RPMI7951 (cell line): ENCODE data around the gene ATG13. TPM values are rescaled to one million over a fixed set of nuclear protein-coding genes. Genes with fewer than 3 reads are reported as not detected.
A peak's percentile ranks its signal among the peaks of the same experiment; 100 is the strongest.
"Not testable (repeated sequence)": the region's sequence is repeated elsewhere in the genome, so short reads cannot be mapped to it uniquely, and the experiment has no call there.

Source experiments
- DNase-seq: peaks from one replicate; pipeline ENCODE4 v3.0.0-alpha.2; 2012; ENCODE audit warnings: low read depth
- total RNA-seq: library from RNA; depleted of rRNA; stranded (reverse); fragments of >200 nt; shearing (Covaris generic); gene quantifications from 2 replicates; pipeline ENCODE4 v1.2.3, GENCODE V29; 2014

Gene ATG13
- total RNA-seq, 1 experiment from 2014 or later, result 43.3 TPM

DNA sequence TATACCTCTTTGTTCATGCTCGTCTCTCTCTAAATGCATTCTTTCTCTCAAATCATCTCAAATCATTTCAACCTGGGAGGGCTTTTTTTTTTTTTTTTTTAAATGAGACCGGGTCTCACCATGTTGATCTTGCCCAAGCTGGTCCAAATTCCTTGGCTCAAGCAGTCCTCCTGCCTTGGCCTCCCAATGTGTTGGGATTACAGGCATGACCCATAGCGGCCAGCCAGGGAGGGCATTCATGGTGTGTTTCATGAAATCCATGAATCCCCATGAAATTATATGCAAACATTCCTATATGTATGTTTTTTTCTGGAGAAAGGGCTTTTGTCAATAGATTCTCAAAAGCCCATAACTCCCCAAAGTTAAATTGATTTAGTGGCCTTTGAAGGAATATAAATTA, 26.2 kb downstream of the ATG13 start:
- no peak for DNase-seq

DNA sequence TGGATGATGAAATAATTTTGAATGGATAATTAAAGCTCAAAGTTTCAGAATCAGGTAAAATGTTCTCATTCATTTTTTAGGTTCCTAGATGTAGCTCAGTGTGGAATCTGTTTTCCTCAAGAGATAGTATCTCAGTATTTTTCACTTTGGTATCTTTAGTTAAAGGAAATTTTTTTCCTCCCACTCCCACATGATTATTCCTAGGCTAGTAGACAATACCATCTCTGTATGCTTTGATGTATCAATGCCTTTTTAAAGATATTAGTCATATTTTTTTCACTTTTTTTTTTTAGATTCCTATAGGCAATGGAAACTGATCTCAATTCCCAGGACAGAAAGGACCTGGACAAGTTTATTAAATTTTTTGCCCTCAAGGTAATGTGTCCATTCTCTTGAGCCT, 26.6 kb downstream of the ATG13 start:
- no peak for DNase-seq

DNA sequence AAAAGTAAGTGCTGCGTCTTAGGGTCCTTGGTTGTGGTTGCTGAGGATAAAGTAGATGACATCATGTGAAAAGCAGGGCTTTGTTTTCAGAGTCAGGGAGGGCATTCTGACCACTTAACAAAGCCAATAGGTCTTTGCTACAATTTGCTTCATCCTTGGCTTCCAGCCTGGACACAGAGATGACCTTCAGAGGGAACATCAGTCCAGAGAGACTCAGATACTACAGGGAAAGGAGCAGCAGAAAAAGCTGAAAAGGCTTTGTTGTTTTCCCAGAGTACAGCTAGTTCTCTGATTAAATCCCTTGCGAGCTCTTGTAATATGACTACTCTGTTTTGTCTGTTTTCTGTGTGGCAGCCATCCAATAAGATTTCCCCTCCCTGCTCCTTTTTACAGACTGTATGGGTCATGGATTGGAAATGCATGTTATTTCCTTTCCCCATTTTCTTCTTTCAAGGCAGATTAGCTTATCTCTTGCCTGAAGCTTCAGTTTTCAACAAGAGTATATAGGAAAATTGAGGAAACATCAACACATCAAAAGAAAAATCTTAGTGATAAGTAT, 31.9 kb downstream of the ATG13 start:
- peak; percentile 64 for DNase-seq

DNA sequence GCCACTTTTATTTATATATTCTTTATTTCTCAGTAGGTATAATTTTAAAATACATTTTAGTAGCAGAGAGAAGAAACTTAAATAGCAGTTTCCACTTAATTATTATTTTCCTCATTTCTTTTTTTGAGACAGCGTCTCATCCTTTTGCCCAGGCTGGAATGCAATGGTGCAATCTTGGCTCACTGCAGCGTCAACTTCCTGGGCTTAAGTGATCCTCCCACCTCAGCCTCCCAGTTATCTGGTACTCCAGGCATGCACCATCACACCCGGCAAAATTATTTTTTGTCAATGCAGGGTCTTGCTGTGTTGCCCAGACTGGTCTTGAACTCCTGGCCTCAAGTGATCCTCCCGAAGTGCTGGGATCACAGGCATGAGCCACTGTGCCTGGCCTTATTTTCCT, 38.3 kb downstream of the ATG13 start:
- DNase-seq, result no peak

DNA sequence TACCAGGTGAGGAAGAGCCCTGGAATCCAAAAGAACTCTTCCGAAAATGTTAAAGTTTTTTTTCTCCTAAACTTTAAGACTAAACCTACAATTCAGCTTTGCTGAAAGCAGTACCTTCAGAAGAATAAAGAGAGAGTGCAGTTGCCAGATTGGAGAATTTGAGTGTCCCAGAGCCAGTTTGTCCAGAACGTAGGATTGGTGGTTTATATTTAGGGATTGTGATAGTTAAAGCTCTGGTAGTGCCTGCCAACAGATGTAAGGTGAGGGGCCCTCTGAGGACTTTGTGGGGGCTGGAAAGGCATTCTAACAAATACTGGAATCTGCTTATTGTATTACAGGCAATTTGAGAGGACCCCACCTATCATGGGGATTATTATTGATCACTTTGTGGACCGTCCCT, 39.8 kb downstream of the ATG13 start:
- no peak for DNase-seq

DNA sequence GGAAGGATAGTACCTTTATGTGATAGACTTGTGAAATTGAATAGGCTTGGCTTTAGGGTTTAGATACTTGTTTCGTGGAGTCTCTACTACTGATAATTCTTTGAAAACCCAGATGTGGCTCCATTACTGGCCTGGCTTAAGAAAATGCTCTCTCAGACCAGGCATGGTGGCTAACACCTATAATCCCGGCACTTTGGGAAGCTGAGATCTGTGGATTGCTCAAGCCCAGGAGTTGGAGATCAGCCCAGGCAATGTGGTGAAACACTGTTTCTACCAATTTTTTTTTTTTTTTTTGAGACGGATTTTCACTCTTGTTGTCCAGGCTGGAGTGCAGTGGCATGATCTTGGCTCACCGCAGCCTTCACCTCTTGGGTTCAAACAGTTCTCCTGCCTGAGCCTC, 40.9 kb downstream of the ATG13 start:
- DNase-seq, result peak; percentile 13

DNA sequence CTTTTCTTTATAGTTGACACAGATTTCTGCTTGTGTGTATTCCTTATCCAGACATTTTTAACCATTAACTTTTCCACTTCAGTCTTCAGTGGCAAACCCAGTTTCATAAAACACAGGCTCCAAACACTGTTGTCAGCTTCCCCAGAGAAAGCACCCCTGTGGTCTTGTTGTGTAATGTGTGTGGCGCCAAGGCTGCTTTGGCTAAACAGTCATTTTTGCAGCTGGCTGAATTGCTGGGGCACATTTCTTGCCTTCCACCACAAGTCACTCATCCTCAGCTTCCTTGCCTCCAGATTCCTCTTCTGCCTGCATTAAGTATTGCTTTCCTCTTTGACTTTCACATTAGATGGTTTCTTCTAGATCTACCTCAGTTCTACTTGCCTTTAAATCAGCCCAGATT, 42.6 kb downstream of the ATG13 start:
- no peak for DNase-seq

DNA sequence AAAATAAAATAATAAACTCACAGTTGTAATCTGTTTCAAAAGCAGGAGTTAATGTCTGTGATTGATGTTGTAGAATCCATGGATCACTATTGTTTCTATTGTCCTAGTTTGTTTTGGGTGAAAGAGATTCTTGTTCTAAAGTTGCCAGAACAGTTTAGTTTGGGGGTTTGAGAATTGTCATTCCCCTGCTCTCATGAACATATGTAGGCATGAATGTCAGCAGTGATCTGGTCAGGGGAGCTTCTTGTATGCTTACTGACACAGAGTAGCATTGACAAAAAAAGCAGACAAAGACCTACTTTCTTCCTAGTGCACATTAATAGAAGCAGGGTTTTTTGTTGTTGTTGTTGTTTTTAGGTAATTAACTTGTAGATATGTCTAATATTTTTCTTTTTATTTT, 44.5 kb downstream of the ATG13 start:
- no peak for DNase-seq

DNA sequence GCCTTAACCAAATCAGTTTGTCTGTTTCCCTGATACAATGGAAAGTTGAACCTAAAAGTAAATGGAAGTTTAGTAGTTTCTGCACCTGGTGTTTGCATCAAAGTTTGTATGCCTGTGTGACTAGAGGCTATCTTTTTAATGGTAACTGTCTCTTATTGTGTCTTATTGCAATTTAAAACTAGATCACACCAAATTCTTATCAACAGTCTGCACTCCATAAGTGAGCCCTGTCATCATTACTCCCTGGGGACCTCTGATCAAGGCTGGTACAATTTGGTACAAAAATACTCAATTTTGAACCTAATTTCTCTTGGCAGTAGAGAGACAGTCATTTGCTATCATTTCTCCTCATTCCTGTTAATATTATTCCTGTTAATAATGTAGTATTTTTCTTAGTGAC, 45.0 kb downstream of the ATG13 start:
- DNase-seq, result no peak

DNA sequence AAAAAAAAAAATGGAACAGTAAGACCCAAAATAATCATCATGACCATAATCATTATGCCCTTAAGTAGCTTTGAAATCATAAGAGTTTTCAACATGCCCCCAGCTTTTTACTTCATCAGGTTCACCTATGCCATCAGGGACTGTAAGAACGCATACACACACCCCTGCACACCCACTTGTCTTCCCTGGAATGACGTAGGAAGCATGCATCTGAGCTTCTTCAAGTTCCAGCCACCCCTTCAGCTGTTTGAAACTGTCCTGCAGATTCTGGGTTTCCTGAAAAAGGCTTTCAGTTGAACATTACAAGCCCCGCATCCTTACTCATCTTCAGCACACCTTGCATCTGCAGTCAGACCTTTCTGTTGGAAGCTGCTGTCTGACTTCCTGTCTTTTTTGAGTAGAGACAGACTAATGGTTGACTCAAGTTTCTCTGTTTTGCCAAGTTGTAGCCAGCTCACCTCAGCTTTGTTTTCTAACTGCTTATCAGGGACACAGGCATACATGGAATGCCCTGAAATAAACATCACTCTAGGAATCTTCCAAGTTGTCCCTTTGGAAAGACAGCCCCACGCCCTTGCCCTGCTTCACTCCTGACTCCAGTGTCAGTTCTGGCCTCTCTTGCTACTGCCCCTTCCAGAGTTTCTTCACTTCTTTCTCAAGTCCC, 46.1 kb downstream of the ATG13 start:
- no peak for DNase-seq

DNA sequence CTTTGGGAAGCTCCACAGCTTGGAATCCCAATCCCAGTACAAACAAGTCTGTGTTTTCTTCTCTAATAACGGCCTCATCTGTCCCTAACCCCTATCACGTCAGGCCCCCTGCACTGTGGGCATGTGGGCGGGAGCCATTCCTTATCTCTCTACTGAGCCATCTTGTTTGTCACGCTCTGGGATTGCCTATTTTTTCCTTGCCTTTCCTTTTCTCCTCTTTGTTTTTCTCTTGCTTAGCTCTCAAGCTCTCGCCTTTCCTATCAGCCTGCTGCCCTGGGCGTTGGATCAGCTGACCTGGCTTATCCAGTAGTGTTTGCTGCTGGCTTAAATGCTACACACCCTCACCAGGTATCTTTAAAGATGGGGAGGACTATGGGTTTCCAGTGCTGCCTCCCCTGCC, 47.3 kb downstream of the ATG13 start:
- DNase-seq, result no peak

DNA sequence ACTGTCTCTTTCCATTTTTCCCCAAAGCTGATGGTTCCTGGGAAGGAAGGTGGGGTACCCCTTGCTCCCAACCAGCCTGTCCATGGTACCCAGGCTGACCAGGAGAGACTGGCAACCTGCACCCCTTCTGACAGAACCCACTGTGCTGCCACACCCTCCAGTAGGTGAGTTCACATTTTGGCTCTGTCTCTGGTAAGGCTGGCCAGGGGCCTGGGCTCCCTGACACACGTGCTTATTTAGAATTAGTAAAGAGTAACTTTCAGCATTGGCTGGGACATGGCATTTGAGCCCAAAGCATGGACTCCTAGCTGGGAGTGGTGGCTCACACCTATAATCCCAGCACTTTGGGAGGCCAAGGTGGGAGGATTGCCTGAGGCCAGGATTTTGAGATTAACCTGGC, 48.0 kb downstream of the ATG13 start:
- DNase-seq, result no peak

DNA sequence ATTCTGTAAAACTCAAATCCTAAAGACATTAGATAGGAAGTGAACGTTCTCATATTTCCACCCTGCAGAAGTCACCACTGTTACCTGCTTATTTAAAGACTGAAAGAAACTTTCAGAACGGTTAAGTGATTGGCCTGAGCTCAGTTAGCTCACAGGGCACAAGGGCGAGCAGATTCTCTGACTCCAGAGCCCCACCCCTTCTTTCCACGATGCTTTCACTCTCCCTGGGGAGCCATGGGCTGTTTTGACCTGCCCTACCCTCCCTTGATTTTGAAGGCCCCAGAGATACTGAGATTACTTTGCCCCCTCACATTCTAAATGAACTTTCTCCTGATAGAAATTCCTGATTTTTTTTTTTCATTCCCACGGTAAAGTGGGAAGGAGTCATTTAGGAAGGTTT, 49.2 kb downstream of the ATG13 start:
- no peak for DNase-seq

DNA sequence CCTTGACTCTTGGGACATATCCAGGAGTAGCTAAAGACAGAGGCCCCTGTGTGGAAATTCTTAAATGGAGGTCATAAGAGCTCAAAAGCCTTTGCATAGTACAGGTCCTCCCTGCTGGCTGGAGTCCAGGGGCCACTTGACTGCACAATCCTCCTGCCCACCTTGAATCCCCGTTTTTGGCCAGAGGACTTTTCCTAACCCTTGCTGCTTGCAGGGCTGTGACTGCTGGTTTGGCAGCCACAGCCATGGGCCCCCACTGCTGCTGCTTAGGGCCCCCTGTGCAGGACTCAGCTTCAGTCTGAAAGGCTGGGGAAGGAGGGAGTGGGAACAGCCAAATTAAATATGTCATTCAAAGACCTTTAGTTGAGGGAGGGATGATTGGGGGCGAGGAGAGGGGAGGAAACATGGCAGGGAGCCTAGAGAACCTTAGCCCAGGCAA, 49.7 kb downstream of the ATG13 start:
- DNase-seq, result no peak

DNA sequence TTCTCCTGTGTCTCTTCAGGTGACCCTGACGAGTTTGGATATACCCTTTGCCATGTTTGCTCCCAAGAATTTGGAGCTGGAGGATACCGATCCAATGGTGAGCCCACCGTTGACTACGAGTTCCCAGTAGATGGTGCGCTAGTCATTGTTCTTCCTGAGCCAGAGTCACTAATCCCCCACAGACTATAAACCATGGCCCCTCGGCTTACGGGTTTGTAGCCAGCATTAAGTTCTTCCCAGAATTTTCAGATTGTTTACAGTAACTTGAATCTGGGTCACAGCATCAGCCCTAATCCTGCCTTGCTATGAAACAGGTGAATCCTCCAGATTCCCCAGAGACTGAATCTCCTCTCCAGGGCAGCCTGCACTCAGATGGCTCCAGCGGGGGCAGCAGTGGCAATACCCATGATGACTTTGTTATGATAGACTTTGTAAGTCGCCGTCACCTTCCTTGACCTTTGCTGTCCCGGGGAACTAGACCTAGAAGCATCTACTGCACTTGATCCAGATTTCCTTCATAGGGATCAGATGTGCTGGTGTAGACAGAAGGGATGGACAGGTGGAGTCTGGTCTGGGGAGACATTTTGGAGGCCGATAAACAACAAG, 51.2 kb downstream of the ATG13 start:
- DNase-seq, result no peak

DNA sequence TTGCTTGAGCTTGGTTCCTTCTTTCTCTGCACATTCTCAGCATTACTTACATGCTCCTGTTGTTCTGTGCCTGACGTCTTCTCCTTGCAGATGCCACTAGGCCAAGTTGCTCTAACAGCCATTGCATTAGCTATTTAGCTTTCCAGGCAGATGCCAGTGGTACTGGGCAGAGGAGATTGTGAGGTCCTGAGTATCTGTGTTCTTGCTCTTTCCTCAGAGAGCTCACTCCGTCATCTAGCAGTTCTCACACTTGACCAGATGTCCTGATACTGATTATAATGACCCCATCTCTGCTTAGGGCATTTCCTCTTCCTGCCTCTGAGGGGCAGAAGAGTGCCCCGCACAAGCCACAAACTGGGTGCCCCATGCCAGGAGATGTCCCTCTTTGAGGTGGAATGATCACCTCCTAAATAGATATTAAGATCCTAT, 52.4 kb downstream of the ATG13 start:
- no peak for DNase-seq

DNA sequence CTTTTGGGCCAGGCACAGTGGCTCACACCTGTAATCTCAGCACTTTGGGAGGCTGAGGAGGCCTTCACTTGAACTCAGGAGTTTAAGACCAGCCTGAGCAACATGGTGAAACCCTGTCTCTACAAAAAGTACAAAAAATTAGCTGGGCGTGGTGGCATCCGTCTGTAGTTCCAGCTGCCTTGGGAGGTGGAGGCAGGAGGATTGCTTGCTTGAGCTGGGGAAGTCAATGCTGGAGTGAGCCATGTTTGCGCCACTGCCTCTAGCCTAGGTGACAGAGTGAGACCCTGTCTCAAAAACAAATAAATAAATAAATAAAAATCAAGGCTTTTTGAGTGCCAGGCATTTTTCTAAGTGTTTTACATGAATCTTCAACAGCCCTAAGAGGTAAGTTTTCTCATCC, 53.2 kb downstream of the ATG13 start:
- DNase-seq, result not testable (repeated sequence)

DNA sequence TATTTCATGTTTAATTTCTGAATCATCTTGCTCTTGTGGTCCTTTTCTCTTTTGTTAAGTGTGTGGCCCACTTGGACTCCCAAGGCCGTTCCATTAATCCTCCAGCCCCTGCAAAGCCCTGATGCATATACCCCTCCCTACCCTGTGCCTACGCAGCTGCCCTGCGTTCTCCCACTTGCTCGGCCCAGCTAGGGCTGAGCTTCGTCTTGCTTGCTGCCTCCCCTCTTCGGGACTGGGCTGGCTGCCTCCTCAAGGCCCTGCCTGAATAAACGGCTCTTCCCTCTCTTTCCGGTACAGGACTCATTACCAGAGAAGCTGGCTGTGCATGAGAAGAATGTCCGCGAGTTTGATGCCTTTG, 54.6 kb downstream of the ATG13 start:
- no peak for DNase-seq

DNA sequence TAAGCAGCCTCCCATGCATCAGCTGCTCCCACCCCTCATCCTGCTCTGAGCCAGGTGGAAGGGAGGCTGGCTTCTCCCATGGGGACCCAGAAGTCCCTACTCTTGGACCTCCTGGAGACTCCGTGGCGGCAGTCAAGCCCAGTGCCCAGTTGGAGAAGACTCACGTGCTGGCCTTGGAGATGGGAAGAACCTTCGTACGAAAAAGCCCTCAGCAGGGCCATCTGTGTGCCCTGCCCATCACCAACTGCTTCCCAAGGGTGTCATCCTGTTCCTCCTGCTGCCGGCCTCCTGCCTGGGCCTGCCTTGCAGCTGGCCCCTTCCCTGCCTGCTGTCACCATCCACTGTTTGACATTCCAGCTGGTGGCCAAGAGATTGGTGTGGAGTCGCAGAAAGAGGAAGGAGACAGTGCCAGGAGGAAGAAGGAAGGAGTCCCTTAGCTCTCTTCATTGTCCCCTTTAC, 55.1 kb downstream of the ATG13 start:
- DNase-seq, result no peak

DNA sequence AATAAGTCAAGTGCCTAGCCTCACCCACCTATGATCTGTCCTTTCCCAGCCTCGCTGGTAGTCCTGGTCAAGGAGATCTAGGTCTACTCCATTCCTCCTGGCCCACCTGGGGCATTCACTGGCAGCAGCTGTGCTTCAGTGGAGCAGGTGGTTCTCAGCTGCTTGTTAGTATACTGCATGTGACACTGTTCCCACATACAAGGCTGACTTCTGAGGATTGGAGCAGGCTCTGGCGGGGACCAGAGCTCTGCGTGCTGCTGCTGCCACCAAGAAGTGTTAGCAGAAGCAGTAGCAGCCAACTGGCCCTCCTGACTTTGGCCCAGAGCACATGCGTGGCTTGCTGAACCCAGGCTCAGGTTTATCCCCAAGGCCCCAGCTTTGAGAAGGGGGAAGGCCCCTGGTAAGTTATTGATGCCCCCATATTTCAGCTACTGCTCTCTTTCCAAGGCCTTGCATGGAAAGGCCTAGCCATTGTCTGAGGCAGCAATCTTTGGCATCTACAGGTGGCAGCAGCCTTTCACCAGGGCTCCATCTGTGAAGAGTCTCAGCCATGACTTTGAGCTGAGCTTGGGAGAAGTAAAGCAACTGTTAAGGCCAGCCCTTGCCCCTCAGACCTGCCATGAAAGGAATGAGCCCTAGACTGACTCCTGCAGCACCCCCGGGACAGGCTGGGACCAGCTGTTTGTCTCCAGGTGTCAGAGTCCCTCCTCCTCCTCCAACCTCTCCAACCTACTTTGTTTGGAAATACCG, 56.5 kb downstream of the ATG13 start:
- DNase-seq, result no peak

DNA sequence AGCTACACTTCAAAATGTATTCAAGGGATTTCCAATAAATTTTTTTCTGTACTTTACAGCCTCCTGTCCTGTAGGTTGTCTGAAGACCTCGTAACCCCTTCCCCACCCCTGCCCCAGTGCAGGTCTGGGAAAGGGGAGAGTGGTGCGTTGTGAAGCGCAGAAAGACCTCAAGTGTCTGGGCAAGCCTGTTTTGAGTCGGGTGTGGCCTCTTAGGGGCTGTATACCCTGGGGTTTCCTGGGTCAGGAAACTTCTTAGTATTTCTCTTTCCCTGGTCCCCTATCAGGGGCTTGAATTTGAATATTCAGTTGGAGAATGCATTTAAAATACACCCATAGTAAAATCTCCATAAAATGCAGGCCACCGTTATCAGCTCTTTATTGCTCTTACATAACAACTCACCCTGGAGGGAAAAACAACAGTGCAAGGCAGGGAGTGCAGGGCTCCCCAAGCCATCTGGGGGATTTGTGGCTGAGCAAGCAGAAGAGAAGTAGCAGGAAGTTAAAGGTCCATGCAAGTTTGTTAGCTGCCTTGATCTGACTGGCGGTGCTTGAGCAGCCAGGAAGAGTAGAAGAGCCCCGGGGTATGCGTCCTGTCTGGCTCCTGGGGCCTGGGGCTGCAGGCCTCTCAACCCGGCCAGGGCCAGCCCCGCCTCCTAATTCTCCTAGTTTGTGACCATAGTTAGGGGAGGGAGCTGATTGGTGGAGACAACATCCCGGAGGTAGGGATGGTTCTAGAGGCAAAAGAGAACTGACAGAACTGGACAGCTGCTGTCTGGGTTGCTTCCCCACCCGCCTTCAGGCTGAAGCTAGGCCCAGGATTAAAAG, 57.3 kb downstream of the ATG13 start:
- DNase-seq, result peak; percentile 43

DNA sequence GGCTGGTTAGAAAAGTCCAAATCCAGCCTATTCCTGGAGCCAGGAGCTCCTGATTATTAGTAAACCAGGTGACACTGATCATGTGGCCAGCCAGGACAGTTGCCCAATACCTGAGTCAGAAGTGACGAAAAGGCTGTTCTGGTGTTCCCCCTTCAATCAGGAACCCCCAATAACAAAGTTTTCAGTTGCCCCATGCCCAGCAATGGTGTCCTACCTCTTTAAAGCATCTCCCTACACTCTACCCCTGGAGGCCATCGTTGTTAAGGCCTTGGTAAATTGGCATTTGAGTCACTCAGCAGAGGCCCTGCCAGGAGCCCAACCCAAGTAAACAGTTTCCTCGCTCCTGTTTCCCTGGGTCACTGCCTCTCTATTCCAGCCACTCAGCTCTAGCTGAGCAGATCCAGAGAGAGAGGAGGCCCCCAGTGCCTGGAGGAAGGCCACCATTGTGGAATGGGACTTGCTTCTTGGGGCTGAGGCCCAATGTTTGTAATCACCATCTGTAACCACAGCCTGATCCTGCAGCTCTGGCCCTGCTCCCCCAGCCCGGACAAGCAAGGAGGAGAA, 58.0 kb downstream of the ATG13 start:
- DNase-seq, result peak; percentile 74
